Stimulated activated CD4-positive, alpha-beta T cell treated with anti-CD3 and anti-CD28 coated beads, Interleukin-1b, Interleukin-23, amount 100 ng/mL, for 24 hours (primary cell): ENCODE data around the gene SLC12A5.

Experiments
- DNase-seq, 4 experiments: peaks; one replicate each; pipeline ENCODE4 v3.0.0-alpha.2; 2020; ENCODE audit warnings: low read depth in 4 of 4, low spot score in 1 of 4

The SLC12A5 gene

DNA sequence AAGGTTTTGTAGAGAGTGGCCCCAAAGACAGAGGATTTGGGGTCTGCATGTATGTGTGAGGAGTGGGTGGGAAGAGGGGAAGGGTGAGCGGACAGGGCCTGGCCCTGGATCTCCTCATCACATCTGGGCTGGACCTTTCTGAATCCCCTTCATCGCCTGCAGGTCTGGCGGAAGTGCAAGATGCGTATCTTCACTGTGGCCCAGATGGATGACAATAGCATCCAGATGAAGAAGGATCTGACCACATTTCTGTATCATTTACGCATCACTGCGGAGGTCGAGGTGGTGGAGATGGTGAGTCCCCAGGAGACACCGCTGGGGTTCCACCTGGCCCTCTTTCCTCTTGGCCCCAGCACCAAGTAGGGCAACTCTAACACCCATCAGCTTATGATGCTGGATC is 24.4 kb downstream of the SLC12A5 start:
- DNase-seq, result no peak

DNA sequence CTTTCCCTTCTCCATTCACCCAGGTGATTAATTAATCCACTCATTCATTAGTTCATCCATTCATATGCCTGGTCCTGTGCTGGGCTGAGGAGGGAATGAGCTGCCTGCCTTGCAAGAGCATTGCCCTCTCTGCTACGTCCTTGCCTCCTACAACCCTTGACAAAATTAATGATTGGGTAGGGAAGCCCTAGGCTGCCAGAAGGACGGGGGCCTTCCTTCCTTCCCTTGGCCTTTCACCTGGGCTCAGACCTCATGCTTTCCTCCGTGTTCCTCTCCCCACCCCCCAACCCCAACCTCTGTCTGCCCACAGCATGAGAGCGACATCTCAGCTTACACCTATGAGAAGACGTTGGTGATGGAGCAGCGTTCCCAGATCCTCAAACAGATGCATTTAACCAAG is 25.6 kb downstream of the SLC12A5 start:
- DNase-seq, result no peak

DNA sequence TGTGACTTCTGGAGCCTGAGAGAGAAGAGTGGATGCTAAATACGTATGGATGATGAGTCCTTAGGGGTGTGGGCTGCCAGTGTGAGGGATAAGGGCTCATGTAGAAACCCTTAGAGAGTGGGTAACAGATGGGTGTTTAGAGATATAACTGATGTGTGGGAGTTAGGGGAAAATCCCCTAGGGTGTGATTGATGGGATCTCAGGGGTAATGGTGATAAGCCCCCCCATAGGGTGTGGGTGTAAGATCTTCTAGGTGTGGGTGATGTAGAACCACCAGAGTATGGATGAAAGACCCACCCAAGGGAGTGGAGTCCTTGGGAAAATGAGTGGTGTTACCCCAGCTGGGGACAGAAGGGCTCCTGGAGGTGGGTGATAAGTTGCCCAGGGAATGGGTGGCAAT is 26.3 kb downstream of the SLC12A5 start:
- DNase-seq, result no peak

DNA sequence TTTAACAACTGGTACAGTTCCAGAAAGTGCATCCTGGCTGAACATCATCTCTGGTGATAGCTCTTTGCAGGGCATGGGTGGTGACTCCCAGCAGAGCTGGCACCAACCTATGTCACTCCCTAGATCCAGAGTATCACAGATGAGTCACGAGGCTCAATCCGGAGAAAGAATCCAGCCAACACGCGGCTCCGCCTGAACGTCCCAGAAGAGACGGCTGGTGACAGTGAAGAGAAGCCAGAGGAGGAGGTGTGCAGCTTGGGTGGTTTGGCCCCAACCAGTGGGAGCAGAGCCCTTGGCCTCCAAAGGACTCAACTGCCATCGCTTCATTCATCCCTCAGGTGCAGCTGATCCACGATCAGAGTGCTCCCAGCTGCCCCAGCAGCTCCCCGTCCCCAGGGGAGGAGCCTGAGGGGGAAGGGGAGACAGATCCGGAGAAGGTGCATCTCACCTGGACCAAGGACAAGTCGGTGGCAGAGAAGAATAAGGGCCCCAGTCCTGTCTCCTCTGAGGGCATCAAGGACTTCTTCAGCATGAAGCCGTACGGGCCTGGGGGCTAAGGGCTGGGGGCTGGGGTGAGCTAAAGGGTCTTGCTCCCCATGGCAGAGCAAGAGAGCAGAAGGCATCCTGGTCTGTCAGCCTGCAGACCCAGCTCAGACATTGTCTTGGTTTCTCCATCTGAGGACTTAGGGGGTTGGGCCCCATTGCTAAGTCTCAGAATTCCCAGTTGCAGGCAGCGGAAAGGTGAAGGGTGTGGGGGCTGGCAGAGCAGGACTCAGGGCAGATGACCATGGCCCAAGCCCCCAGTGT is 27.2 kb downstream of the SLC12A5 start:
- DNase-seq, result no peak

DNA sequence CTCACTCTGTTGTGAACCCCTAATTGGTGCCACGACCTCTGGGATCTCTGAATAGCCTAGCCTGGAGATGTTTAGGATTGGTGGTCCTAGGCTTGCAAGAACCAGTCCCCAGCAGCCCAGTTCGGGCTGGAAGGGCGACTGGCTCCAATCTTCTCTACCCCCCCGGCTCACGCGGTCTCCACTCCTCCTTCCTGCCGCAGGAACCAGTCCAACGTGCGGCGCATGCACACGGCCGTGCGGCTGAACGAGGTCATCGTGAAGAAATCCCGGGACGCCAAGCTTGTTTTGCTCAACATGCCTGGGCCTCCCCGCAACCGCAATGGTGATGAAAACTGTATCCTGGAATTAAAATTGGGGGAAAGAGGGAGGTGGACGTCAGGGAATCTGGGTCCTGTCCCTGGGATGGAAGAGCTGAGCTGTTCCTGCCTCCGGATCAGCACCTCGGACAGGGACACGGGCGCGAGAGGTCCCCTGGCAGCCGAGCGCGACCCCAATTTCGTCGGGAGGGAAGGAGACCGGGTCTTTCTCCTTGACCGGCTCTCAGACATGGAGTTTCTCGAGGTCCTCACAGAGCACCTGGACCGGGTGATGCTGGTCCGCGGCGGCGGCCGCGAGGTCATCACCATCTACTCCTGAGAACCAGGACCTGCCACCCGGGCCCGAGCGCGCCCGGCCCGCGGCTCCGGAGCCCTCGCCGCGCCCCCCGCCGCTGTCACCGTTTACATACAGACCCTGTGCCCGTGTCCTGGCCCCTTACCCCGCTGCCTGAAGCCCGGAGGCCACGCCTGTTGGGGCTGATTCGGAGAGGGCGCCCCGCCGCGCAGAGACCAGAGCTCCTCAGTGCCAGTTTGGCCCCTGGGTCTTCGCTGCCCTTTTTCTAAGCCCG is 28.2 kb downstream of the SLC12A5 start:
- no peak for DNase-seq

DNA sequence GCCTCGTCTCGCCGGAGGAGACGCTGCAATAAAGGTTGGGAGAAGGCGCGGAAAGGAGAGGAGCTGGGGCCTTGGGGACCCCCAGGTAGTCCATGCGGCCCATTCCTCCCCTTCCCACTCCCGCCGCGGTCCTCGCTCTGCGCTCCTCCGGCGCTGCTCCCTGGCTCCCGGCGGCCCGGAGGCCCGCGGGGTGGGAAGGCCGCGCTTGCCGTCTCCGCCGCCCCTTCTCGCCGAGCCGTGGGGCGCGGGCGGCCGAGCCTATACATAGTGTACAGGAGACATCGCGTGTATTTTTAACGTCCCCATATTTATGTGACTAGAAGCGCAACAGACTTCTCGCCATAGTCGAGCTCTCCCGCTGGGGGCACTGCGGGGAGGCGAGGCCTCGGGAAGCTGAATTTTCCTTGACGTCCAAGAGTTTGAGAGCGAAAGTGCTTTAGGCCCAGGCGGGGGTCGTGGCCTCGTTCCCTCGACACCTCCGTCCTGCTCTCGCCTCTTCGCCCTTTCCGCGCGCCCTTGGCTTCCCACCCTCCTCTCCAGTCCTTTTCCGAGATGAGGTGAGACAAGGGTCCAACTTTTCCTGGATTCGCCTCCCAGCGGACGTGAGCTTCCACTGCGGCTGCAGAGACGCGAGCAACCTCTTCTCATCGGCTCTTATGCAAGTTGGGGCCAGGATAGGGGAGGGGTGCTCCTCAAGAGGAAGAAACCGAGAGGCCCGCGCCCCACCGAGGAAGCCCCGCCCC is 29.0 kb downstream of the SLC12A5 start:
- no peak for DNase-seq

DNA sequence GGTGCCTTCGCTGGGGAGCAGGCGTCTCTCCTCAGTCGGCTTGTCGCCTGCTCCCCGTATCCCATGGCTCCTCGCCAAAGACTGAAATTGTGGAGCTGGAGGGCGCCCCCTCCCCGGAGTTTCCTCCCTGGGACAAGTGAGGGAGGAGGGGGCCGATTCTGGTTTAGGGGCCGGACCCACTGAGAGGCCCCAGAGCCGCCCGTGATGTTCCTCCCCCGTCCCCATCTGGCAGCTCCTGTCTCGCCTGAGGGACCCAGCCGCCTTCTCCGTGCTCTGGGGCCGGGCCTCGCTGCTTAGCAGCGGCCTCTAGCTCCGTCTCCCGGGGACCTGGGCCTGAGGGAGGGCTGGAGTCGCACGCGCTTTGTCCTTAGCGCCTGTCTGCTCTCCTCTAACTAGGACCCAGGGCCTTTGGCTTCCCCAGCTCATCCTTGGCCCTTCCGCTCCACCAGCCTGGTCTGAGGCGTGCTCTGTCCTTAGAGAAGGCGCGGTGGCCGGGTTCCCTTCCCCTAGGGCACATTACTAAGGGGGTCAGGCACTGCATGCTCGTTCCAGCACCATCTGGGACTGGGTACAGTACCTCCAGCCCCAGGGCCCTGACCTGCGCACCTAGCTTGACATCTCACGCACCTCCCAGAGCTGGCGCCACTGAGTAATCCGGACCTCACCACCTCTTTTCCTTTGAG is 29.7 kb downstream of the SLC12A5 start:
- DNase-seq, result no peak

DNA sequence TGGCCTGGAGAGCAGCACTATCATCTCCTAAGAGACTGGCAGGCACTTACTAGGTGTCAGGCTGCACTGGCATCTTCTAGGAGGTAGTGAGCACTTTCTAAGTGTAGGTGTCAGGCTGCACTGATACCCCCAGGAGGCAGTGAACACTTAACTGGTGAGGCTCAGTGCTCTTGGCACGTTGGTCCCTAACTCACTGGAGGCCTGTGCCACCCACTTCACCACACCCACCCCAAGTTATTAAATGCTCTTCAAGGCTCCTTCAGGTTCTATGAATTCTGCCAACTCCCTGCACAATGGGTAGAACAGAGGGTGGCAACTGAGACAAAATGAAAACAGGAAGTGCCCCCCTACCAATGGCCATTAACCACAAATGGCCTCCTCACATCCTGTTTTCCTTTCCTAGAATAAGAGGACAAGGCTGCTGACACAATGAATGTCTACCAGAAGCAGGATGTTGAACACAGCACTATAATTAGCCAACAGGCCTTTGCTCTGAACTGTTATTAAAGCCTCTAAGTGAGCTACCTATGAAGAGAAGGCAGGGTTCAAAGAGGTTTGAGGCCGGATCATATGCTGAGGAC is 31.4 kb downstream of the SLC12A5 start:
- DNase-seq, result no peak

DNA sequence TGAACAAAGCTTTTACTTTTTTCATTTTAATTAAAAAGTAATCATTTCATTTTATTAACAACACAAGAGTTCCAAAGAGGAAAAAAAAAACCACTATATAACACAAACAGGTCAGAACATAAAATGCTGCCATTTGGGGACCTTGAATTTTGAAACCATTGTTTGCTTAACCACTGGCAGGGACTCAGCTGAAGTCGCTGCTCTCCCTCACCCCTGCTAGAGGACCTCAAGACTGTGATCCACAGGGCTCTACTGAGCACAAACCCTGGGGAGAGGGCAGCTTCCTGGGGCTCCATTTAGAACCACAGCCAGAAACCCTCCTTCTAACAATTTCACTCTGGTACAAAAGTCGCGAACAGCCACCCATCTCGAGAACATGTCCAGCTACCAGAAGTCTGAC is 32.0 kb downstream of the SLC12A5 start:
- no peak for DNase-seq

DNA sequence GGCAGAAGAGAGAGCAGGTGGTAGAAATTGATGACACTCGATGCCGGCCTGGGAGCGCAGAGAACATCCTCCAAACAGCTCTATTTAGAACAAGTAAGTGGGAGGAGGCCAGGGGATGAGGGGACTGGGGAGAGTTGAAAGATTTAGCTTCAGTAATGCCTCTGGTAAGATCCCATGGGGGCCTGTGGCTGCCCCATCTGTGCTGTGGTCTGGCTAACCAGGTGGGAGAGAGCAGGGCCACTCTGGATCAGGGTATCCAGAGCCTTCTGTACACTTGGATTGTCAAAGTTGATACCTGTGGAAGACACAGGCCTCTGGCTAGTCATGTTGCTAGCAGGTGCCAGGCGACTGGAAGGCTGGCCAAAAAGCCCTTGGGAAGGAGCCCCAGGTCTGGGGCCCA is 33.1 kb downstream of the SLC12A5 start:
- DNase-seq, result no peak

DNA sequence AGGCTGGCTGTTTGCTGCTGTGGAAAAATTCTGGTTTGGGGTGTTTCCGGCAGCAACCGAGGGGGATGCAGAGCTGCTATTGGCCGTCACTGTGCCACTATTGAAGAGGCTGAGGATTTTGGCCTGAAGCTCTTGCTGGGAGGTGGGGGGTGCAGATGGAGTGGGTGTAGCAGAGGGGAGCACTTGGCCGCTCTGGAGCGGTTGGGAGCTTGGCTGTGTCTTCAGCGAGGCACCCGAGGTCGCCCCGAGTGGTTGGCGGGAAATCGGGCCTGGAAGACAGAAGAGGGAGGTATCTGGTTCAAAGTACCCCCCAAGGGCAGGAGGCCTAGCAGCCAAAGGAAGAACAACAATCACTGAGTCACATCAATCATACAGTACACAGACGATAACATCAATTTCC is 33.6 kb downstream of the SLC12A5 start:
- no peak for DNase-seq

DNA sequence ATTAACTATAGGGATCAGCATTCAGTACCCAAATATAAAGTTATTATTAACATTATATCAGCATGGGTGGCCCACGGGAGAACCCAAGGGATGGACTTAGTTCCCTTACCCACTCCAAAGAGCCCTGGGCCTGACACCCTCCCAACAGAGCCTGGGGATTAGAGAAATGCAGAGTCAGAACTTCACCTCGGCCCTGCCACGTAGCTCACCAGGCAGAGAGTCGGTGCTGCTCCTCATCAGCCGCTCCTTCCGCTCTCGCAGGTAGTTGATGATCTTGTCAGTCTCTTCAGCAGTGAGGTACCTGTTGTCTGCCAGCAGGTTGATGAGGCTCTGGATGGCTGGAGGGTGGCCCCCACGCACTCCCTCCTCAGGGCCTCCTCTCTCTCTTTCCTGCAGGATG is 34.1 kb downstream of the SLC12A5 start:
- no peak for DNase-seq

DNA sequence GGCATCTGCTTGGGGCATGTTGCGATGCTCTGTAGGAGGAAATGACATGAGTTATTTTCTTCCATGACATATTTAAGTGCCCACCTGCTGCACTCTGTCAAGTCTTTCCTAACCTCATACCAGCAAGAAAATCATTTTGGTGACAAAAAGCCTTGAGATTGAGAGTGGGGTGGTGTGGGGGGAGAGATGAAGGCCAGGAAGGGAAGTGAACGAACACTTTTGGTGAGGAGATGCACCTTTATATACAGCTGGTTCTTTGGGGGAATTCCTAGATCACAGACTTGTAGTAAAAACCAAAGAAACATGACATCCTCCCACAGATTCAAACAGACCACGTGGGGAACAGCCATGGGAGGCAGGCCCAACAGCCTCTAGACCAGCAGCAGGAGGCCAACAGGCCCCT is 34.6 kb downstream of the SLC12A5 start:
- DNase-seq, result no peak

DNA sequence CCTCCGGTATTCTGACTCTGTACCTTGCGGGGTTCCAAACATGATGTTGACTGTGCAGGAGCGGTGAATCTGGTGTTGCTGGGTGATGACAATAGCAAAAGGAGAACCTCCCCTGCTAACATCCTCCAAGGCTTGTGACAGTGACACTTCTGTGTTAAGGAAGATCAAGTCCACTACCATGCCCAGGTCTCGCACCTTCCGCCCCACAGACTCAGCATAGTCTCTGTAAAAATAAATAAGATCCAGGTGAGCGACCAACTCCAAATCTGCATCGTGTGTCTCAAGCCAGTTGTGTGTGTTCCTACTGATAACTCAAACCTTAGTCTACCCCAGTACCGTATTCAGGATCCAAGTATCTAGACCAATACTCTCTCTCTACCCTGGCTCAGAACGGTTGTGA is 36.0 kb downstream of the SLC12A5 start:
- DNase-seq, result no peak

DNA sequence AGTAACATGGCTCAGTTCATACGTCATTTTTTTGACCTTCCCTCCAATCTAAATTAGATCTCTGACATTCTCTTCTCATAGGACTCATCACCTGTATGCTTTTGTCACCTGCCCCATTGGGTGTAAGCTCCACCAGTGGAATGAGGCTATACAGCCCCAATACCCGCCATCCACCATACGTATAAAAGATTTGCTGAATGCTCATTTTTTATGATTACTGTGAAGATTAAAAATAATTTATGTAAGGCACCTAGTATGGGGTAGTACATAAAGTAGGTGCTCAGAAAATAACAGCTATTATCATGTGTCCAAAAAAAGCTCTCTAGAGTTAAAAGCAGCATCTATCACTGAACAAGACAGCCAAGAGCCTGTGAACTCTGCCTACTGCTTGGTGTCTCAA is 36.7 kb downstream of the SLC12A5 start:
- no peak for DNase-seq

DNA sequence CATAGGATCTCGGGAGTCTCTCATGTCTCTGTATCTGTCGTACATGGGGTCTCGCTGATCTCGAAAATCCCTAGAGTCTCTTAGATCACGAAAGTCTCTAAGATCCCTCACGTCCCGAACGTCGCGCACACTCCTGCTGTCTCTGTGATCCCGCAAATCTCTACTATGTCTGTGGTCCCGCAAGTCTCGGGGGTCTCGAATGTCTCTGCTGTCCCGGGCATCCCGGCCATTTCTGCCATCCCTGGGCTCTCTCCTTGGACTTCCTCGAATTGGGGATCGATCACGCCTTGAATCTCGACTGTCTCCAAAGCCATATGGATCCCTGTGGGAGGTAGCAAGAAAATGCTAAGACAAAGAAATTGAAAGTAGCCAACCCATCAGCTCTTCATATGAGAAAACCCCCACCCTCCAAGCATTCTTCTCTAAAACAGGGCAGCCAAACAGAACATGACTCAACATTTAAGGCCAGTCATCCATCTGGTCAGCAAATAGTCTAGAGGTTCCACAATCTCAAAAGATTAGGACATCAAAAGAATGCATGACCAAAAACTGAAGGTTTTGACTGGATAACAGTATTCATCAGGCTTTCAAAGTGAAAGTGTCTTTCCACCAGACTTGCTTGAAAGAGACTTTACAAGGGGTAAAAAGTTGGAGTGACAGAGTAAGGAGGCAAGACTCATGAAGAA is 41.3 kb downstream of the SLC12A5 start:
- no peak for DNase-seq

DNA sequence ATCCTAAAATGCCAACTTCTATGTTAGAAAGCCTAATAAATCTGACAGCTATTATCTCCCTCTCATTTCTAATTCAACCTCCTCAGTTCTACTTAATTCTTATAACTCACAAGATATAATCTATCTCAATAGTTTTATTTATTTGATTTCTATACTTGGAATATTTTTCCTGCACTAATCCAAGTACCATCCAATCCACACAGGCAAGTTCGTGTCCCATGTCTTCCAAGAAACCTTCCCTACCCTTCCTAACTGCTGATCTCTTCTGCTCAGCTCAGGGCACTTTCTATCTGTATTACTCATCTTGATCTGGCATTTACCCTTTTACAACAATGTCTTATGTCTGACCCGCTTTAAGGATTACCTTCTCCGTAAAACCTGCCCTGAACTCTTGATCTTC is 42.6 kb downstream of the SLC12A5 start:
- DNase-seq, result no peak

DNA sequence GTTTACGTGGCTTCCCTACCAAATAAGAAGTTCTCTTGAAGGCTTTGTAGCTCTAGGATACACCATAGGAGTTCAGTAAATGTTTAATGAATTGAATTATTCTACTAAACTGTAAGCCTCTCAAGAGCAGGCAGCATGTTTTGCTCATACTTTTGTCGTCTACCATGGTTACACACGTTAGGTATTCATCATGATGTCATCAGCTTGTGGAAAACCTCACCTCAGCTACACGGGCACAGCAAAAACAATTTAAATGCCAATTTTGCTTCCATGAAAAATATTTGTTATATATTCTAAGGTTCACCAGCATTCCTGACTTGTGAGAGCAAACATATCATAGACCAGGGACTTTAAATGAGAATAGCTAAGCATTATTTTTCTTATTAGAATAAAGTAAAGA is 44.0 kb downstream of the SLC12A5 start:
- DNase-seq, result no peak

DNA sequence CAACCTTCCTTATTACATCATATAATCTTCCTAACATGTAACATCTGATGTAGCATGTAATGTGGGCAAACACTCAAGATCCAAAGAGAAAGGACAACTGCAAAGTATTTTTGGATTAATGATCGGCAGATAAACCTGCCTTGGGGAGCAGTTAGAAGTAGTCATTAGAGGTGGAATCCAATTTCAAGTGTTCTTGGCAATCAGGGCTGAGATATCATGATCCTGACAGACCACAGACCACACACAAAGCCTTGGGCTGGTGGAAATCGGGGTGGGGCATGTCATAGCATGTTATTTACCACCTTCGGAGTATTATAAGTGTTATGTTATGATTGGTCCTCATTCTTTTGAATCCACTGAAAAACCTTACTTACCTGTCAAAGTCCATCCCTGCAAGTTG is 44.4 kb downstream of the SLC12A5 start:
- no peak for DNase-seq

DNA sequence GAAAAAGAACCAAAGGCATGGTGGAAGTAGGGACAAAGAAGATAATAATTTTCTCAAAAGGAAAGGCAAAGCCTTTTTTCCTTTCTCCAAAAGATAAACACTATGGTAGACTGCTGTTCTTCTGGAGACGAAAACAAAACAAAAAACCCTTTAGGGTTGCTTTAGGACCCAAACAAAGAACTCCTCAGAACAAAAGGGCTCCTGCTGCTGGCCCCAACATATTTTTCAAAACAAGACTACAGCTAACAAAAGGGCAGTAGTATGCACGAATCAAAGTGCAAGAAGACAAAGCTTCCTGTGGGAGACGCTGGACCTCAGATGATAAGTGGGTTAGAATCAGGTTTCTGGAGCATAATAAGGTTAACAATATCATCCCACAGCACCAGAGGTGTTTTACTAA is 45.0 kb downstream of the SLC12A5 start:
- DNase-seq, result no peak
